CD14-positive monocyte (primary cell): ENCODE results near the gene GRIP1. TPM values are rescaled to one million over a fixed set of nuclear protein-coding genes. Genes with fewer than 3 reads are reported as not detected.

Experiments
- DNase-seq, 3 donors: peaks; one replicate each; pipeline ENCODE4 v3.0.0-alpha.2; 2011 to 2022
- H2AFZ ChIP-seq: 2 replicates; pipeline ENCODE4 v1.6.0; 2012; ENCODE audit warnings: mild to moderate bottlenecking, low read depth, low read length, inconsistent platforms; ENCODE audit not compliant: insufficient read depth, poor library complexity, severe bottlenecking
- H3K27ac ChIP-seq, 2 donors: 1 replicate in 1 of 2; 2 replicates in 1 of 2; pipeline ENCODE4 v1.5.1; 2012 to 2013; ENCODE audit warnings: low read length in 2 of 2, control low read depth in 1 of 2, inconsistent platforms in 1 of 2, low read depth in 1 of 2, mild to moderate bottlenecking in 1 of 2
- H3K27me3 ChIP-seq, 2 donors: one replicate each; pipeline versions ENCODE4 v1.6.0 to v1.6.1; 2011 to 2013; ENCODE audit warnings: low read length in 2 of 2; ENCODE audit not compliant: control insufficient read depth in 2 of 2, insufficient read depth in 2 of 2
- H3K36me3 ChIP-seq, 2 donors: replicated peaks in 1 of 2; 1 replicate in 1 of 2; 2 replicates in 1 of 2; pipeline versions ENCODE4 v1.5.1 to v1.6.1; 2012 to 2013; ENCODE audit warnings: low read length in 2 of 2, control low read depth in 1 of 2, inconsistent platforms in 1 of 2, mild to moderate bottlenecking in 1 of 2; ENCODE audit not compliant: insufficient read depth in 2 of 2, control insufficient read depth in 1 of 2
- H3K4me1 ChIP-seq, 2 donors: 1 replicate in 1 of 2; 2 replicates in 1 of 2; pipeline versions ENCODE4 v1.5.1 to v1.6.1; 2012 to 2013; ENCODE audit warnings: low read length in 2 of 2, control low read depth in 1 of 2, inconsistent platforms in 1 of 2, mild to moderate bottlenecking in 1 of 2, moderate library complexity in 1 of 2; ENCODE audit not compliant: insufficient read depth in 2 of 2, control insufficient read depth in 1 of 2
- H3K4me2 ChIP-seq: replicated peaks from 2 replicates; pipeline ENCODE3; 2012; ENCODE audit warnings: low read length, moderate library complexity, mild to moderate bottlenecking; ENCODE audit not compliant: poor library complexity, severe bottlenecking; ENCODE audit errors: extremely low read depth
- H3K4me3 ChIP-seq, 3 experiments: fragments of 200-600 bp in 1 of 3; sonication (generic) in 1 of 3; replicated peaks in 1 of 3; 1 replicate in 2 of 3; 2 replicates in 1 of 3; pipeline ENCODE4 v1.5.1; 2011 to 2013; ENCODE audit warnings: low read length in 3 of 3, mild to moderate bottlenecking in 3 of 3, control low read depth in 2 of 3, low read depth in 2 of 3, inconsistent platforms in 1 of 3, moderate library complexity in 1 of 3
- H3K79me2 ChIP-seq: 2 replicates; pipeline ENCODE4 v1.6.0; 2012; ENCODE audit warnings: mild to moderate bottlenecking, control low read depth, inconsistent platforms, low read length, moderate library complexity; ENCODE audit not compliant: insufficient read depth
- H3K9ac ChIP-seq: 2 replicates; pipeline ENCODE4 v1.6.0; 2017; ENCODE audit warnings: low read length, mild to moderate bottlenecking; ENCODE audit not compliant: insufficient read depth, poor library complexity, severe bottlenecking
- H3K9me3 ChIP-seq, 2 donors: replicated peaks in 1 of 2; 1 replicate in 1 of 2; 2 replicates in 1 of 2; pipeline versions ENCODE4 v1.5.1 to v1.6.1; 2012 to 2013; ENCODE audit warnings: low read length in 2 of 2, control low read depth in 1 of 2; ENCODE audit not compliant: control insufficient read depth in 1 of 2, insufficient read depth in 1 of 2
- H4K20me1 ChIP-seq: 2 replicates; pipeline ENCODE4 v1.6.0; 2012; ENCODE audit warnings: mild to moderate bottlenecking, low read length, control low read depth, moderate library complexity; ENCODE audit not compliant: insufficient read depth
- H3K27ac Mint-ChIP-seq, 7 donors: one replicate each; pipeline ENCODE4 v1.8.0; 2020; ENCODE audit warnings: mild to moderate bottlenecking in 7 of 7, mixed read lengths in 7 of 7, moderate library complexity in 6 of 7, inconsistent platforms in 2 of 7
- H3K27me3 Mint-ChIP-seq, 3 donors: one replicate each; pipeline ENCODE4 v1.8.0; 2021 to 2022; ENCODE audit warnings: low read depth in 3 of 3, mild to moderate bottlenecking in 3 of 3, mixed read lengths in 3 of 3, moderate library complexity in 3 of 3, inconsistent platforms in 1 of 3
- H3K36me3 Mint-ChIP-seq, 2 donors: one replicate each; pipeline ENCODE4 v1.8.0; 2020; ENCODE audit warnings: mixed read lengths in 2 of 2, inconsistent platforms in 1 of 2, mild to moderate bottlenecking in 1 of 2
- H3K4me1 Mint-ChIP-seq: one replicate; pipeline ENCODE4 v1.8.0; 2020; ENCODE audit warnings: mild to moderate bottlenecking, mixed read lengths
- H3K4me3 Mint-ChIP-seq, 2 donors: one replicate each; pipeline ENCODE4 v1.8.0; 2020; ENCODE audit warnings: mild to moderate bottlenecking in 2 of 2, mixed read lengths in 2 of 2, moderate library complexity in 1 of 2
- H3K9me3 Mint-ChIP-seq, 7 donors: one replicate each; pipeline ENCODE4 v1.8.0; 2020 to 2022; ENCODE audit warnings: mixed read lengths in 7 of 7, mild to moderate bottlenecking in 6 of 7, moderate library complexity in 6 of 7, inconsistent platforms in 2 of 7
- CTCF ChIP-seq: fragments of 200-600 bp; IDR thresholded peaks from one replicate; pipeline ENCODE4 v1.8.0; 2022; ENCODE audit warnings: antibody characterized with exemption, mild to moderate bottlenecking
- WGBS: methylation state at CpG from one replicate; pipeline ENCODE4 v1.1.5; 2013; ENCODE audit warnings: missing lambda C conversion rate; ENCODE audit not compliant: insufficient coverage; 5-methylcytosine and 5-hydroxymethylcytosine counted together
- intact Hi-C, 2 donors: fragments of 100-400 bp; cut with micrococcal nuclease; formaldehyde crosslinking; loops; one replicate each; pipeline versions ENCODE4 v1.15.0 to v1.15.1; 2023
- polyA plus RNA-seq, 3 donors: library from polyadenylated mRNA; depleted of rRNA in 1 of 3; unstranded in 2 of 3; stranded (reverse) in 1 of 3; fragments of 300-500 nt in 2 of 3; fragments of >200 nt in 1 of 3; fragmentation: Illumina TruSeq in 2 of 3; gene quantifications; 1 replicate in 2 of 3; 2 replicates in 1 of 3; pipeline ENCODE4 v1.2.3, GENCODE V29; 2012 to 2021

The GRIP1 gene
- polyA plus RNA-seq, 3 donors, result 0.21 TPM; not detected in 2

DNA sequence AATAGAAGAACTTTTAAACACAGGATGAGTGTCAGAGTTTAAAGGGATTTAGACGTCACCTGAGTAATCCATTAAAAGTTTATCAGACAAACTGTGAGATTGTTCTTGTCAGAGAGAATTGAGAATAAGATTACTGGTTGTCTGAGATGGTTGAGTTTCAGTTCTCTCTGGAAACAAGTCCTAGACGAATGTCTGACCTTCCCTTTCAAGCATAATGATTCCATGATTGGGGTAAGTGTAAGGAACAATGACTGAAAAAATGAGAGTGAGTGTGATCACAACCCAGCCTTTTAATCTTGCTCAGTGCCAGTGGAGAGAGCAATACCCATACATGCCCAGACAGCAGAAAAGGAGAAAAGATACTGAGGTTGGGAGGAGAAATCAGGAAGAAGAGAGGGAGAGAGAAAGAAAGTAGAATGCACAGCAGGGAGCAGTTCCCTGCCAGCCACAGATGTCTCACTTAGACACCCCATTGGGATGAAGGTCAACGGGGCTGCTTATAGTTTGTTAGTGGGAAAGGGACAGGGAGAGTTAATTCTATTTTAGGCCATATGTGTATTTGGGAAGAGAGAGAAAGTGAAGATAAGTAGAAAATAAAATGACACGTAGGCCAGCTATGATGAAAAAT is 4.3 kb downstream of the GRIP1 start:
- no peak overlapping the region for H3K27ac Mint-ChIP-seq
- H3K27me3 Mint-ChIP-seq, result no peaks in the 10 kb centered on the region
- H3K9me3 Mint-ChIP-seq, result peaks cover 0 to 1% (median 0%) of the 10 kb centered on the region in 7 donors
- H3K79me2 ChIP-seq, result no peaks in the 10 kb centered on the region
- H3K4me1 Mint-ChIP-seq, result peaks cover 3% of the 10 kb centered on the region
- TF ChIP-seq CTCF, result no peak
- peak overlapping the region; percentile 25 for H2AFZ ChIP-seq
- no peak for DNase-seq
- H3K4me3 ChIP-seq, result no peak overlapping the region
- no peaks in the 10 kb centered on the region for H3K9me3 ChIP-seq
- H3K36me3 Mint-ChIP-seq, result no peaks in the 10 kb centered on the region
- no peaks in the 10 kb centered on the region for H3K36me3 ChIP-seq
- 0% methylated on average over 1 of the region's 4 CpGs for WGBS
- intact Hi-C loops, result no loop called here
- no peak overlapping the region for H3K4me3 Mint-ChIP-seq
- H3K9ac ChIP-seq, result no peak overlapping the region
- no peak overlapping the region for H3K4me2 ChIP-seq
- no peak overlapping the region for H3K27ac ChIP-seq
- H3K27me3 ChIP-seq, result no peaks in the 10 kb centered on the region
- H3K4me1 ChIP-seq, result no peaks in the 10 kb centered on the region
- H4K20me1 ChIP-seq, result no peaks in the 10 kb centered on the region

GRCh38 chr12:66669541-66669940 is 9.3 kb downstream of the GRIP1 start:
- peaks cover 0 to 5% (median 0%) of the 10 kb centered on the region in 7 donors for H3K9me3 Mint-ChIP-seq
- no peaks in the 10 kb centered on the region for H3K36me3 Mint-ChIP-seq
- Histone ChIP-seq H4K20me1 (no peaks in the 10 kb centered on the region), H2AFZ (no peak overlapping the region), H3K4me2 (no peak overlapping the region), H3K9ac (no peak overlapping the region), H3K36me3 (no peaks in the 10 kb centered on the region), H3K27ac (no peak overlapping the region), H3K4me1 (no peaks in the 10 kb centered on the region), H3K27me3 (no peaks in the 10 kb centered on the region), H3K79me2 (no peaks in the 10 kb centered on the region), H3K9me3 (no peaks in the 10 kb centered on the region), H3K4me3 (no peak overlapping the region)
- intact Hi-C loops, result no loop called here
- no peak for TF ChIP-seq CTCF
- no peak overlapping the region for H3K27ac Mint-ChIP-seq
- H3K4me1 Mint-ChIP-seq, result peaks cover under 1% of the 10 kb centered on the region
- no CpG with 5 or more reads among the region's 2 CpGs for WGBS
- DNase-seq, result no peak
- peaks cover 0 to 3% (median 2%) of the 10 kb centered on the region in 3 donors for H3K27me3 Mint-ChIP-seq
- H3K4me3 Mint-ChIP-seq, result no peak overlapping the region
